Skeletal muscle tissue (tissue), 4 donors: ENCODE measurements around the gene OR52K1. TPM values are rescaled to one million over a fixed set of nuclear protein-coding genes. Genes with fewer than 3 reads are reported as not detected.
"Not testable (repeated sequence)": the region's sequence is repeated elsewhere in the genome, so short reads cannot be mapped to it uniquely, and the experiment has no call there.

Experiments used
- H3K27ac ChIP-seq: one replicate; pipeline ENCODE4 v1.7.0; 2013; ENCODE audit warnings: mild to moderate bottlenecking, low read depth, low read length, inconsistent platforms
- H3K27me3 ChIP-seq, 3 donors: one replicate each; pipeline ENCODE4 v1.7.0; 2013; ENCODE audit warnings: low read length in 3 of 3; ENCODE audit not compliant: control insufficient read depth in 3 of 3, insufficient read depth in 3 of 3
- H3K36me3 ChIP-seq, 3 donors: one replicate each; pipeline ENCODE4 v1.7.0; 2013; ENCODE audit warnings: low read length in 3 of 3; ENCODE audit not compliant: control insufficient read depth in 3 of 3, insufficient read depth in 3 of 3
- H3K4me1 ChIP-seq, 3 donors: one replicate each; pipeline ENCODE4 v1.7.0; 2013; ENCODE audit warnings: low read length in 3 of 3, mild to moderate bottlenecking in 3 of 3; ENCODE audit not compliant: control insufficient read depth in 3 of 3, insufficient read depth in 3 of 3
- H3K4me3 ChIP-seq, 3 donors: one replicate each; pipeline ENCODE4 v1.7.0; 2013; ENCODE audit warnings: low read length in 3 of 3
- H3K9ac ChIP-seq, 3 donors: one replicate each; pipeline ENCODE4 v1.7.0; 2013; ENCODE audit warnings: low read length in 3 of 3, mild to moderate bottlenecking in 3 of 3, moderate library complexity in 2 of 3, low read depth in 1 of 3
- H3K9me3 ChIP-seq, 3 donors: one replicate each; pipeline ENCODE4 v1.7.0; 2013; ENCODE audit warnings: low read length in 3 of 3; ENCODE audit not compliant: control insufficient read depth in 3 of 3
- total RNA-seq: library from RNA; depleted of rRNA; stranded (reverse); fragments of >200 nt; gene quantifications from one replicate; pipeline ENCODE4 v1.2.3, GENCODE V29; 2014
- donor health status: Osteomylitis.

OR52K1 gene
- total RNA-seq, 1 donor from 2014 or later = not detected

DNA sequence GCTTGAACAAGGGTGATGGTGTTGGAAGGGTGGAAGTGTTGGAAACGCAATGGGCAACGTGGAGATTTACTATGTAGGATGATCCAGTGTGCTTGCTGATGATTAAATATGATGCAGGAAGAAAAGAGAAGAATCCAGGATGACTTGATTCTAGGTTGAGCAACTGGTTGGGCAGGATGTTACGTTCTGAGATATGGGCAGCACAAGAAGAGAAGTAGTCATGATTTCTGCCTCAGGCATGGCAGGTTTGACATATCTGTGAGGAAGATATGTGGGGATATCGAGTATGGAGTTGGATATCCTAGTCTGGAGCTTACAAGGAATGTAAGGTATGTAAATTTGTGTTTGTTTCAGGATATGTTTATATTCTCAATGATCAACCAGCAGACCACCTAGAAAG is 1.9 kb downstream of the OR52K1 start:
- H3K4me3 ChIP-seq = no peak overlapping the region
- no peak overlapping the region for H3K9ac ChIP-seq
- H3K4me1 ChIP-seq = no peaks in the 10 kb centered on the region
- no peaks in the 10 kb centered on the region for H3K36me3 ChIP-seq
- H3K27me3 ChIP-seq = no peaks in the 10 kb centered on the region
- H3K9me3 ChIP-seq = no peaks in the 10 kb centered on the region
- no peak overlapping the region for H3K27ac ChIP-seq

DNA sequence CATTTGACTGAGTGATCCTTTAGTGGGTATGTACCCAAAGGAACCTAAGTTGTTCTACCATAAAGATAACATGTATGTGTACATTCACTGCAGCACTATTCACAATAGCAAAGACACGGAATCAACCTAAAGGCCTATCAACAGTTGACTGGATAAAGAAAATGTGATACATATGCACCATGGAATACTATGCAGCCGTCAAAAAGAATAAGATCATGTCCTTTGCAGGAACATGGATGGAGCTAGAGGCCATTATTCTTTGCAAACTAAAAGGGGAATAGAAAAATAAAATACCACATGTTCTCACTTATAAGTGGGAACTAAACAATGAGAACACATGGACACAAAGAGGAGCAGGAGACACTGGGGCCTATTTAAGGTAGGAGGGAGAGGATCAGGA is 9.0 kb downstream of the OR52K1 start:
- not testable (repeated sequence) for H3K27ac ChIP-seq, H3K9me3 ChIP-seq, H3K4me1 ChIP-seq, H3K4me3 ChIP-seq, H3K9ac ChIP-seq, H3K27me3 ChIP-seq, H3K36me3 ChIP-seq

DNA sequence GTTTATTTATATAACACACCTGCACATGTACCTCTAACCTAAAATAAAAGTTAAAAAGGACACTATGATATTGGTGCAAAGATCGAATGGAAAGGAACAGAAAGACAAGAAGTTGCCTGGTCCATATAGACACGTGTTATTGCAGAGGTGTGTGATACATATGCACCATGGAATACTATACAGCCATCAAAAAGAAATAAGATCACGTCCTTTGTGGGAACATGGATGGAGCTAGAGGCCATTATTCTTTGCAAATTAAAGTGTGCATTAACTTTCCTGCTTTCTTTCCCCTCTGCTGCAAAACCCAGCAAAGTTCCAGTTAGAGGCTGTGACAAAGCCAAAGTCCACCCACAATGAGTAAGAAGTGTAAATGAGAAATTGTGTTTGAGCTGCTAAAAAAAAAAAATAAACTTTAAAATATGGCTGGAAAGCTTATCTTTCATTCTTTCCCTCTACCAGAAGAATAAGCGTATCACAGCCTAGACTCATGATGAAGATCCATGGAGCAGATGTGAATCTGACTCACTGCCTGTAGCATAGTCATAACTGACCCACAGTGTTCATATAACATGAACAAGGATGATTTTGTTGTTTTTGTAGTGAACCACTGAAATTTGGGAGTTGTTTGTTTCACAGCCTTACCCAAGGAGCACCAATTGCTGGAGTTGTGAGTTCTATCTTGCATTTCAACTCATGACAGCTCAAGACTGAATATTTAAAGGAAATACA is 9.6 kb downstream of the OR52K1 start:
- Histone ChIP-seq H3K36me3 (no peaks in the 10 kb centered on the region), H3K27me3 (peaks cover 0 to 4% (median 0%) of the 10 kb centered on the region in 3 donors), H3K27ac (no peak overlapping the region), H3K9me3 (no peaks in the 10 kb centered on the region), H3K4me3 (no peak overlapping the region), H3K9ac (no peak overlapping the region), H3K4me1 (no peaks in the 10 kb centered on the region)

DNA sequence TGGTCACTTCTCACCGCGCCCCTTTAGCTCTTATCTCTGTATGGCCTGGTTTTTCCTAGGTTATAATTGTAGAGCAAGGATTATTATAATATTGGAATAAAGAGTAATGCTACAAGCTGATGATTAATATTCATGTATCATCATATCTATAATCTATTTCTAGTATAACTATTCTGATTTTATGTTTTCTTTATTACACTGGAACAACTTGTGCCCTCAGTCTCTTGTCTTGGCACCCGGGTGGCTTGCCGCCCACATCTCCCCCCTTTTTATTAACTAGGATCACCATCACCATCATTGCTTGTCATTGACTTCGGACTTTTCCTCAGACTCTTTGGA is 11.0 kb downstream of the OR52K1 start:
- Histone ChIP-seq H3K9ac (no peak overlapping the region), H3K27ac (no peak overlapping the region), H3K4me1 (no peaks in the 10 kb centered on the region), H3K9me3 (no peaks in the 10 kb centered on the region), H3K4me3 (no peak overlapping the region), H3K27me3 (peaks cover 0 to 6% (median 0%) of the 10 kb centered on the region in 3 donors), H3K36me3 (no peaks in the 10 kb centered on the region)

DNA sequence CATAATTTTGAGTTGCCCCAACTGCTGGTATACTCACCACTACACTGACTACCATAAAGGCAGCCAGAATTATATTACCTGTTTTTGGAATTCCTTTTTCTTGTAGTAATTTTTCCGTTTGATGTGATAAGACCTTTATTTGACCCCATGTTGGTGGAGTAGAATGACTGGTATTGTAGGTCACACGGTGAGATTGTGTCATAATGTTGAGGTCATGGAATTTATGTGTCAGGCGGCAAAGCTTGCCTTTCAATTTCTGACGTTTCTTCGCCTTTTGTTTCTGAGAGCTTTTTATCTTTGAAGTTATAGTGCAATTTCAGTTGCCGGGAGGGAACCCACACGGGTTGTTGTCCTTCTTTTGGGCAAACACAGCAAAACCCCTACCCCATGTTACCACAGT is 13.0 kb downstream of the OR52K1 start:
- Histone ChIP-seq H3K4me1 (no peaks in the 10 kb centered on the region), H3K27ac (no peak overlapping the region), H3K9ac (no peak overlapping the region), H3K4me3 (no peak overlapping the region), H3K9me3 (no peaks in the 10 kb centered on the region), H3K27me3 (peaks cover 0 to 6% (median 0%) of the 10 kb centered on the region in 3 donors), H3K36me3 (no peaks in the 10 kb centered on the region)

DNA sequence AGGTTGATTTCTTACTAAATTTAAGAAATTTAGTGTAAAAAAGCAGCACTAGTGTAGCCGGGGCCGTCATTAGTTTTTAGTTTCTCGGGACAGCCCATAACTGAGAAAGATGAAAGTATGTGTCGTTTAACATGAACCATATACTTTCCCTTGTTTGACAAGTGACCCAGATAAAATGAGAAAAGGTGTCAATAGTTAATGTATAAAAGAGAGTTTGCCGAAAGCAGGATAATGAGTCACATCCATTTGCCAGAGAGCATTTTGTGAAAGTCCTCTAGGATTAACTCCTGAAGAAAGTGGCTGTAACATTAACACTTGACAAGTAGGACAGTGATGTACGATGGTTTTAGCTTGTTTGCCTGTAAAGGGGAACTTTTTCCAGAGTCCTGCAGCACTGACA is 13.5 kb downstream of the OR52K1 start:
- H3K36me3 ChIP-seq = no peaks in the 10 kb centered on the region
- H3K4me3 ChIP-seq = no peak overlapping the region
- H3K9ac ChIP-seq = no peak overlapping the region
- no peaks in the 10 kb centered on the region for H3K4me1 ChIP-seq
- no peaks in the 10 kb centered on the region for H3K9me3 ChIP-seq
- peaks cover 0 to 6% (median 0%) of the 10 kb centered on the region in 3 donors for H3K27me3 ChIP-seq
- H3K27ac ChIP-seq = no peak overlapping the region

DNA sequence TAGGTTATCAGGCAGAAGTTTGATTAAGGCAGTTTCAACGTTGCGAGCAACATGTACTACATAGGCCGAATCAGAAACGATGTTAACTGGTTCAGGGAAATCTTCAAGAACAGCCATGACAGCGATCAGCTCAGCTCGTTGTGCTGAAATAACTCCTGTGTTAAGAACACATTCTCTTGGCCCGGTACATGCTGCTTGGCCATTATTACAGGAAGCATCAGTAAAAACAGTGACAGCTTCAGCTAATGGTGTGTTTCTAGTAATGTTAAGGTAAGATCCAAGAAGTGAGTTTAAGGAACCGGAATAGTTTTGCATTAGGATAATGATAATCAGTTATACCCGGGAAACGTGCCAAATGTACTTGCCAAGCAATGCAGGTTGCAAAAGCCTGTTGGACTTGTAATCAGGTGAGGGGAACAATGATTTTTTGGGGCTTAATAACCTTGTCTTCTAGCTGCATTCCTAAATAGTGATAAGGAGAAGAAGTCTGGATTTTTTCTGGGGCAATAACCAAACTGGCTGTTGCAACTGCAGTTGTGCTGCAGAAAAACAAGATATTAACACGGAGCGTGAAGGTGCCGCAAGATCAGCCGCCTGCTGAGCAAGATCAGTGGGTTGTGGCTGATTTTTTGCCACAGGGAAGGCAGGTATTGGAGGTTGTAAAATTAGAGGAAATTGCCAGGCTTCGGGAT is 14.3 kb downstream of the OR52K1 start:
- Histone ChIP-seq H3K4me1 (no peaks in the 10 kb centered on the region), H3K36me3 (no peaks in the 10 kb centered on the region), H3K9ac (no peak overlapping the region), H3K4me3 (no peak overlapping the region), H3K27ac (no peak overlapping the region), H3K9me3 (no peaks in the 10 kb centered on the region), H3K27me3 (peaks cover 0 to 6% (median 0%) of the 10 kb centered on the region in 3 donors)

DNA sequence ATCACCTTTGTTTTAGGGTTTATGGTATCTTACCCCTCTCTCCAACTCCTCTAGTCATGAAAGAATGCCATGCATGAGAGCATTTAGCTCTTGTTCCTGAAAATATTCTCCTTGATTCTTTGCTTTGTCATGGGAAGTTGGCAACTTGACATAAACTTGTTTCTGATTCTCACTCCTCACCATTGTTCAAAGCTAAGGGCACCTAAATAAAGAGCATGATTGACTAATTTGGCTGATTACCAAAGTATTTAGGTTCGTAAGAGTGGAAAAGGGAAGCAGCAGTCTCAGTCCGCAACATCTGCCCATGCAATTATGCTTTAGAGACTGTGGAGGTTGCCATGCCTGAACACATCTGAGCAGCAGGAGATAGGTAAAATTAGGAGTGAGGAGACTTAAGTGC is 26.4 kb downstream of the OR52K1 start:
- Histone ChIP-seq H3K9ac (no peak overlapping the region), H3K9me3 (no peaks in the 10 kb centered on the region), H3K27me3 (peaks cover 0 to 3% (median 0%) of the 10 kb centered on the region in 3 donors), H3K27ac (no peak overlapping the region), H3K4me3 (no peak overlapping the region), H3K4me1 (no peaks in the 10 kb centered on the region), H3K36me3 (no peaks in the 10 kb centered on the region)

DNA sequence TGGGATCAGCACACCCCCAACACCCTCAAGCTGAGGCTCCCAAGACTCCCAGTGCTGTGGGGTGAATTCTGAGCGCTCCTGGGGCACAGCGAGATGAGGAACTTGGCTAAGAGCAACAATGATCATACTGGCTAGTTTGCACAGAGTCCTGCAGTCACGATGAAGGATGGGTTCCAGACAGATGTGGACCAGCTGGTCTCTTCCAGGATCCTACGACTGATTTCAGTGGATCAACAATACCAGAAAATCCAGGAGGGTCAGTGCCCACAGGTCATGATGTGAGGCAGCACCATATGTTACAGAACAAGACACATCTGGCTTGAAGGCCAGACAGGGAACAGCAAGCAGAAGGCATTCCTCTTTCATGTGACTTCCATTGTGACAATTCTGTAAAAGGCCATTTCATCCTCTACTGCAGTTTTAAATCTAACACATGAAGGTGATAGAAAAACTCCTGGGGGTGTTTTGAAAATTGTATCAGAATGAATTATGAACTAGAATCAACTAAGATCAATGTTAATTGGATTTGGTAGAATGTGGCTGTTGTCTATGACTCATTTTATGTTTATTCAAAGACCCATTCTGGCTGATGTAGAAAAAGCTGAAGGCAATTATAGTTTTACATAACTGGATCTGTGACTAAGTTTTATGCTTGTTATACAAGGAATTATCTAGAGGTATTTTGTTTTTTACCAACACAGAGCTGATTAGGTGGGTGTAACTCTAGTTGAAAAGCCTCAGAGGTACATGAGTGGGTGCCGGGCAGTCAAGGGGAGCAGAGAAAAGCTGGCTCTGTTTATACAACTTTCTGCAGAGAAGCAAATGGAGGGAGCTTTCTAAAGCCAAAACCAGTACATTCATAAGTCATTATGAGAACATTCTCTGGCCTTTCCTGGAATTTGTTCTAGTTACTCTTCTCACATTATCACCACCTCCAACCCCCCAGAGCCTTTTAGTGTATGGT is 29.1 kb downstream of the OR52K1 start:
- H3K9me3 ChIP-seq = no peaks in the 10 kb centered on the region
- H3K36me3 ChIP-seq = no peaks in the 10 kb centered on the region
- H3K27ac ChIP-seq = no peak overlapping the region
- H3K4me1 ChIP-seq = no peaks in the 10 kb centered on the region
- H3K27me3 ChIP-seq = no peaks in the 10 kb centered on the region
- no peak overlapping the region for H3K9ac ChIP-seq
- no peak overlapping the region for H3K4me3 ChIP-seq

DNA sequence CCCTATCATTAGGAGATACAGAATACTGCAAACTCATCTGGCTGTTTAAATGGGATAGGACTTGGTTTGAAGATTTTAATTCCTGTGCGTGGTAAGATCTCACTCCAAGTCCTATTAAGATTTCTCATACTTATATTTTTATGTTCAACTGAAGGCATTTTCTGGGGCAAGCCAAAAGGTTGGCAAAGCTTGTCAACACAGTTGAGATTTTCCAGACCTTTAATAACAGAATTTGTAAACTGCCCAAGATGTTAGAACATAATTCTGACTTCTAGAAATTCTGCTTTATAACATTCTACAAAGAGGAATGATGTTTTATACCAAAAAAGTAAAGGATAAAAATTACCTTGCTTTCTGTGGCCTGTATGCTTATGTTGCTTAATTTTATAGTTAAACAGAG is 31.8 kb downstream of the OR52K1 start:
- no peak overlapping the region for H3K27ac ChIP-seq
- H3K9ac ChIP-seq = no peak overlapping the region
- H3K4me1 ChIP-seq = no peaks in the 10 kb centered on the region
- H3K36me3 ChIP-seq = no peaks in the 10 kb centered on the region
- H3K27me3 ChIP-seq = no peaks in the 10 kb centered on the region
- no peaks in the 10 kb centered on the region for H3K9me3 ChIP-seq
- H3K4me3 ChIP-seq = no peak overlapping the region
